SIG-M5 (cell line): ENCODE results near the gene PNMA3.
"Not testable (repeated sequence)": the region's sequence is repeated elsewhere in the genome, so short reads cannot be mapped to it uniquely, and the experiment has no call there.

ENCODE experiments used
- DNase-seq: peaks from one replicate; lab custom pipeline; 2025; lab: John Stamatoyannopoulos, UW

Gene PNMA3

GRCh38 chrX:153055871-153056749 lies at the start of gene PNMA3:
TSS of gene PNMA3 (plus strand) at chrX:153056470. CDS start at chrX:153057056, 586 bp downstream.
- DNase-seq = no peak

- not testable (repeated sequence) for DNase-seq
Measured at GRCh38 chrX:153017174-153017573, 39.1 kb upstream of the PNMA3 start.

GRCh38 chrX:153019166-153019565 lies 37.1 kb upstream of the PNMA3 start:
- no peak for DNase-seq

GRCh38 chrX:153026501-153026900 lies 29.8 kb upstream of the PNMA3 start:
- DNase-seq = not testable (repeated sequence)

- not testable (repeated sequence) for DNase-seq
Measured at GRCh38 chrX:153028487-153028886, 27.8 kb upstream of the PNMA3 start.

- no peak for DNase-seq
Measured at GRCh38 chrX:153029162-153029561, 27.1 kb upstream of the PNMA3 start.

GRCh38 chrX:153029875-153030274 lies 26.4 kb upstream of the PNMA3 start:
- no peak for DNase-seq

- DNase-seq = no peak
Measured at GRCh38 chrX:153030801-153031200, 25.5 kb upstream of the PNMA3 start.

GRCh38 chrX:153032397-153033118 lies 23.7 kb upstream of the PNMA3 start:
- DNase-seq = no peak

- DNase-seq = no peak
Measured at GRCh38 chrX:153049093-153049492, 7.2 kb upstream of the PNMA3 start.

- DNase-seq = no peak
Measured at GRCh38 chrX:153052534-153052933, 3.7 kb upstream of the PNMA3 start.

GRCh38 chrX:153057281-153057680 lies 1.0 kb downstream of the PNMA3 start:
- DNase-seq = no peak

- DNase-seq = no peak
Measured at GRCh38 chrX:153059191-153060094, 3.2 kb downstream of the PNMA3 start.

GRCh38 chrX:153060095-153060445 lies 3.8 kb downstream of the PNMA3 start:
- no peak for DNase-seq

GRCh38 chrX:153061732-153062131 lies 5.5 kb downstream of the PNMA3 start:
- DNase-seq = no peak

GRCh38 chrX:153063315-153063714 lies 7.0 kb downstream of the PNMA3 start:
- DNase-seq = no peak

- DNase-seq = no peak
Measured at GRCh38 chrX:153064061-153064460, 7.8 kb downstream of the PNMA3 start.

- DNase-seq = no peak
Measured at GRCh38 chrX:153065389-153065788, 9.1 kb downstream of the PNMA3 start.

- not testable (repeated sequence) for DNase-seq
Measured at GRCh38 chrX:153066402-153066801, 10.1 kb downstream of the PNMA3 start.

GRCh38 chrX:153071909-153072583 lies 15.8 kb downstream of the PNMA3 start, which contains the start of gene PNMA6A:
TSS of gene PNMA6A (plus strand) at chrX:153072454. CDS start at chrX:153073063, 609 bp downstream.
- not testable (repeated sequence) for DNase-seq

- DNase-seq = not testable (repeated sequence)
Measured at GRCh38 chrX:153073331-153073730, 17.1 kb downstream of the PNMA3 start.
